Fibroblast of upper back skin (primary cell): ENCODE measurements around the gene C21orf58.

Source experiments
- DNase-seq: peaks from one replicate; pipeline ENCODE4 v3.0.0-alpha.2; 2013

The C21orf58 gene

DNA sequence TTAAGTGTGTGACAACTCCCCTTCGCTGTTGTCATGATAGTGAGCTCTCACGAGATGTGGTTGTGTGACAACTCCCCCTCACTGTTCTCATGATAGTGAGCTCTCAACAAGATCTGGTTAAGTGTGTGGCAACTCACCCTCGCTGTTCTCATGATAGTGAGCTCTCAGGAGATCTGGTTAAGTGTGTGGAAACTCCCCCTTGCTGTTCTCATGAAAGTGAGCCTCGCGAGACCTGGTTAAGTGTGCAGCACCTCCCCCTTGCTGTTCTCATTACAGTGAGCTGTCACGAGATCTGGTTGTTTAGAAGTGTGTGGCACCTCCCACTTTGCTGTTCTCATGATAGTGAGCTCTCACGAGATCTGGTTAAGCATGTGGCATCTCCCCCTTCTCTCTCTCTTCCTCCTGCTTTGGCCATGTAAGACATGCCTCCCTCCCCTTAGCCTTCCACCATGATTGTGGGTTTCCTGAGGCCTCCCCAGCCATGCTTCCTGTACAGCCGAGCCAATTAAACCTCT lies 70.0 kb downstream of the C21orf58 start:
- peak; percentile 7 for DNase-seq

DNA sequence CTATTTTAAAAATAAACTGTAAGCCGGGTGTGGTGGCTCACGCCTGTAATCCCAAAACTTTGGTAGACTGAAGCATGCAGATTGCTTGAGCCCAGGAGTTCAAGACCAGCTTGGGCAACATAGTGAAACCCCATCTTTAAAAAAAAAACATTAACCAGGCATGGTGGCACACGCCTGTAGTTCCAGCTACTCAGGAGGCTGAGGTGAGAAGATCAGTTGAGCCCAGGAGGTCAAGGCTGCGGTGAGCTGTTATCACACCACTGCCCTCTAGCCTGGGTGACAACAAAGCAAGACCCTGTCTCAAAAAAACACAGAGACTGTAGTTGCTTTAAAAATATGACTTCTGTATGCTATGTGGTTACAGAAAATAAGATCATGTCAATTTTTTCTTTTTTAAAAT lies 70.8 kb downstream of the C21orf58 start:
- DNase-seq, result no peak
